Esophagus mucosa (tissue), 1 donor: ENCODE measurements around the gene NDUFA6. TPM values are rescaled to one million over a fixed set of nuclear protein-coding genes. Genes with fewer than 3 reads are reported as not detected.
"Not testable (repeated sequence)": the region's sequence is repeated elsewhere in the genome, so short reads cannot be mapped to it uniquely, and the experiment has no call there.

Experiments
- ATAC-seq: fragments of 200-7000 bp; cut with Tn5 transposase; one replicate; pipeline ENCODE4 v1.9.1; 2020
- total RNA-seq: library from RNA; stranded (reverse); gene quantifications from one replicate; pipeline ENCODE4 v1.2.4, GENCODE V29; 2023
- donor health status: DM: yes; HTN: yes; CAD: no.

Gene NDUFA6
- total RNA-seq, 1 donor from 2014 or later: 76.9 TPM

- no peak for ATAC-seq
Observed at GRCh38 chr22:42111798-42112197, 21.2 kb upstream of the NDUFA6 start.

GRCh38 chr22:42108848-42109247, 18.3 kb upstream of the NDUFA6 start:
- no peak for ATAC-seq

GRCh38 chr22:42104332-42104860, 13.8 kb upstream of the NDUFA6 start:
- ATAC-seq: not testable (repeated sequence)

- ATAC-seq: no peak
Observed at GRCh38 chr22:42101199-42101598, 10.6 kb upstream of the NDUFA6 start.

- peak; percentile 1 for ATAC-seq
Observed at GRCh38 chr22:42091455-42091782, 847 bp upstream of the NDUFA6 start.

GRCh38 chr22:42086051-42086450, 4.5 kb downstream of the NDUFA6 start:
- ATAC-seq: no peak

- no peak for ATAC-seq
Observed at GRCh38 chr22:42084874-42085273, 5.7 kb downstream of the NDUFA6 start.

- no peak for ATAC-seq
Observed at GRCh38 chr22:42083119-42083518, 7.5 kb downstream of the NDUFA6 start.

- ATAC-seq: no peak
Observed at GRCh38 chr22:42080287-42080686, 10.3 kb downstream of the NDUFA6 start.

- ATAC-seq: peak; percentile 92
Observed at GRCh38 chr22:42079319-42080251, 11.0 kb downstream of the NDUFA6 start, which contains the start of gene SMDT1. Gene SMDT1 (plus strand): TSS chr22:42079700. CDS start chr22:42079769, 69 bp downstream.

GRCh38 chr22:42078469-42079318, 11.9 kb downstream of the NDUFA6 start:
- ATAC-seq: peak; percentile 17

- ATAC-seq: no peak
Observed at GRCh38 chr22:42077486-42078125, 13.0 kb downstream of the NDUFA6 start.

GRCh38 chr22:42076764-42077485, 13.6 kb downstream of the NDUFA6 start:
- ATAC-seq: no peak

GRCh38 chr22:42074846-42075676, 15.5 kb downstream of the NDUFA6 start:
- no peak for ATAC-seq

GRCh38 chr22:42074132-42074811, 16.3 kb downstream of the NDUFA6 start, which contains the start of gene PHETA2:
Gene PHETA2 (plus strand): TSS chr22:42074248. CDS start chr22:42077294, 3,046 bp downstream.
- ATAC-seq: no peak

GRCh38 chr22:42073621-42074041, 16.9 kb downstream of the NDUFA6 start:
- no peak for ATAC-seq

- ATAC-seq: no peak
Observed at GRCh38 chr22:42072606-42073330, 17.8 kb downstream of the NDUFA6 start.

- ATAC-seq: not testable (repeated sequence)
Observed at GRCh38 chr22:42071508-42071907, 19.1 kb downstream of the NDUFA6 start.
